Kidney tubule cell (primary cell): ENCODE data around the gene PDGFRB.

ENCODE experiments used
- DNase-seq: peaks from one replicate; pipeline ENCODE4 v3.0.0-alpha.2; 2018; ENCODE audit warnings: low spot score

Gene PDGFRB

GRCh38 chr5:150163035-150163434, 7.4 kb upstream of the PDGFRB start:
- DNase-seq = no peak

- no peak for DNase-seq
Measured at GRCh38 chr5:150162142-150162513, 6.5 kb upstream of the PDGFRB start.

- DNase-seq = peak; percentile 70
Measured at GRCh38 chr5:150161242-150162141, 5.8 kb upstream of the PDGFRB start.

- DNase-seq = no peak
Measured at GRCh38 chr5:150160448-150161081, 4.9 kb upstream of the PDGFRB start.

GRCh38 chr5:150159741-150160179, 4.1 kb upstream of the PDGFRB start:
- no peak for DNase-seq

GRCh38 chr5:150159031-150159430, 3.4 kb upstream of the PDGFRB start:
- no peak for DNase-seq

GRCh38 chr5:150158170-150158949, 2.7 kb upstream of the PDGFRB start:
- DNase-seq = no peak

- no peak for DNase-seq
Measured at GRCh38 chr5:150157168-150157567, 1.5 kb upstream of the PDGFRB start.

GRCh38 chr5:150156540-150156939, 895 bp upstream of the PDGFRB start:
- DNase-seq = no peak

- DNase-seq = no peak
Measured at GRCh38 chr5:150156027-150156368, 353 bp upstream of the PDGFRB start.

GRCh38 chr5:150154618-150155128, 972 bp downstream of the PDGFRB start:
- DNase-seq = no peak

GRCh38 chr5:150153957-150154617, 1.6 kb downstream of the PDGFRB start:
- no peak for DNase-seq

GRCh38 chr5:150153483-150153882, 2.2 kb downstream of the PDGFRB start:
- no peak for DNase-seq

GRCh38 chr5:150152636-150153462, 2.8 kb downstream of the PDGFRB start:
- DNase-seq = no peak

- DNase-seq = no peak
Measured at GRCh38 chr5:150149618-150150017, 6.0 kb downstream of the PDGFRB start.

GRCh38 chr5:150148117-150148927, 7.3 kb downstream of the PDGFRB start:
- DNase-seq = no peak

- DNase-seq = no peak
Measured at GRCh38 chr5:150147670-150148069, 8.0 kb downstream of the PDGFRB start.

GRCh38 chr5:150146862-150147601, 8.6 kb downstream of the PDGFRB start:
- no peak for DNase-seq

GRCh38 chr5:150146235-150146634, 9.4 kb downstream of the PDGFRB start:
- no peak for DNase-seq

- no peak for DNase-seq
Measured at GRCh38 chr5:150144879-150145278, 10.8 kb downstream of the PDGFRB start.
